IMR-90 (cell line): ENCODE results near the gene UBASH3A. TPM values are rescaled to one million over a fixed set of nuclear protein-coding genes. Genes with fewer than 3 reads are reported as not detected.

Experiments used
- ATAC-seq: fragments of 200-7000 bp; cut with Tn5 transposase; 2 replicates; pipeline ENCODE4 v1.9.1; 2020; ENCODE audit warnings: low read depth, mild to moderate bottlenecking, moderate library complexity
- BruUV-seq: library from RNA; stranded (reverse); fragments of 400-500 nt; replicated peaks from 2 replicates; lab custom pipeline; 2021; lab: Mats Ljungman, UMichigan
- CTCF ChIA-PET: fragments of 300-600 bp; formaldehyde crosslinking; extraction: SDS; loops from one replicate; lab custom pipeline; 2021; ENCODE audit warnings: antibody characterized with exemption; lab: Yijun Ruan, JAX
- POLR2A ChIA-PET: fragments of 300-600 bp; sonication (Branson Sonifier 250); formaldehyde crosslinking; loops from one replicate; lab custom pipeline; 2022; ENCODE audit warnings: antibody characterized with exemption; ENCODE audit not compliant: unreplicated experiment; lab: Charles Lee
- DNase-seq: peaks from one replicate; pipeline ENCODE4 v3.0.0; 2013
- H2AFZ ChIP-seq: replicated peaks from 2 replicates; pipeline ENCODE3; 2013; ENCODE audit warnings: low read length, mild to moderate bottlenecking; ENCODE audit not compliant: poor library complexity
- H2AK5ac ChIP-seq: 2 replicates; pipeline ENCODE4 v1.6.1; 2013; ENCODE audit warnings: low read depth, low read length, inconsistent platforms
- H2AK9ac ChIP-seq: replicated peaks from 2 replicates; pipeline ENCODE3; 2013; ENCODE audit warnings: mild to moderate bottlenecking, low read depth, low read length, moderate library complexity; ENCODE audit not compliant: poor library complexity
- H2BK120ac ChIP-seq: 2 replicates; pipeline ENCODE4 v1.6.1; 2013; ENCODE audit warnings: low read depth, low read length, inconsistent platforms
- H2BK15ac ChIP-seq: 3 replicates; pipeline ENCODE4 v1.6.1; 2013; ENCODE audit warnings: low read depth, low read length, inconsistent platforms
- H2BK20ac ChIP-seq: 2 replicates; pipeline ENCODE4 v1.6.1; 2013; ENCODE audit warnings: low read depth, mild to moderate bottlenecking, inconsistent platforms, low read length, moderate library complexity
- H2BK5ac ChIP-seq: 2 replicates; pipeline ENCODE4 v1.6.1; 2013; ENCODE audit warnings: mild to moderate bottlenecking, low read depth, low read length, inconsistent platforms; ENCODE audit not compliant: poor library complexity, severe bottlenecking
- H3K14ac ChIP-seq: replicated peaks from 2 replicates; pipeline ENCODE4 v1.6.1; 2013; ENCODE audit warnings: low read depth, low read length, inconsistent platforms
- H3K18ac ChIP-seq: 2 replicates; pipeline ENCODE4 v1.6.1; 2013; ENCODE audit warnings: low read depth, low read length, control low read depth
- H3K23ac ChIP-seq: 2 replicates; pipeline ENCODE4 v1.6.1; 2013; ENCODE audit warnings: low read depth, low read length, inconsistent platforms
- H3K27ac ChIP-seq: 2 replicates; pipeline ENCODE4 v1.5.1; 2013; ENCODE audit warnings: mild to moderate bottlenecking, control low read depth, low read length; ENCODE audit not compliant: insufficient read depth
- H3K27me3 ChIP-seq: 2 replicates; pipeline ENCODE4 v1.6.1; 2013; ENCODE audit warnings: low read length; ENCODE audit not compliant: control insufficient read depth, insufficient read depth
- H3K36me3 ChIP-seq: 2 replicates; pipeline ENCODE4 v1.6.1; 2013; ENCODE audit warnings: low read length, mixed read lengths; ENCODE audit not compliant: control insufficient read depth, insufficient read depth
- H3K4ac ChIP-seq: 2 replicates; pipeline ENCODE4 v1.6.1; 2013; ENCODE audit warnings: low read depth, low read length, inconsistent platforms
- H3K4me1 ChIP-seq: 2 replicates; pipeline ENCODE4 v1.6.1; 2013; ENCODE audit warnings: low read length, mixed read lengths; ENCODE audit not compliant: control insufficient read depth, insufficient read depth
- H3K4me2 ChIP-seq: 2 replicates; pipeline ENCODE4 v1.6.1; 2013; ENCODE audit warnings: low read depth, mild to moderate bottlenecking, control low read depth, low read length, moderate library complexity
- H3K4me3 ChIP-seq: 2 replicates; pipeline ENCODE4 v1.5.1; 2013; ENCODE audit warnings: low read depth, mild to moderate bottlenecking, control low read depth, low read length, moderate library complexity; ENCODE audit not compliant: insufficient read depth
- H3K56ac ChIP-seq: 2 replicates; pipeline ENCODE4 v1.6.1; 2013; ENCODE audit warnings: low read length, inconsistent platforms; ENCODE audit not compliant: insufficient read depth; ENCODE audit errors: extremely low read depth
- H3K79me1 ChIP-seq, 2 experiments: 2 replicates each; pipeline ENCODE4 v1.6.1; 2013; ENCODE audit warnings: low read length in 2 of 2, inconsistent platforms in 1 of 2, low read depth in 1 of 2
- H3K9ac ChIP-seq: 2 replicates; pipeline ENCODE4 v1.6.1; 2013; ENCODE audit warnings: low read depth, low read length, control low read depth
- H3K9me1 ChIP-seq: 2 replicates; pipeline ENCODE4 v1.6.1; 2013; ENCODE audit warnings: low read length, inconsistent platforms; ENCODE audit not compliant: insufficient read depth
- H3K9me3 ChIP-seq: 2 replicates; pipeline ENCODE4 v1.6.1; 2013; ENCODE audit warnings: low read length; ENCODE audit not compliant: control insufficient read depth, insufficient read depth
- H4K20me1 ChIP-seq: 2 replicates; pipeline ENCODE4 v1.6.1; 2013; ENCODE audit warnings: low read length, inconsistent platforms; ENCODE audit not compliant: insufficient read depth
- H4K5ac ChIP-seq: 2 replicates; pipeline ENCODE4 v1.6.1; 2013; ENCODE audit warnings: mild to moderate bottlenecking, low read depth, low read length, control low read depth
- H4K8ac ChIP-seq, 2 experiments: 2 replicates each; pipeline ENCODE4 v1.6.1; 2013; ENCODE audit warnings: low read depth in 2 of 2, low read length in 2 of 2, control low read depth in 1 of 2, inconsistent platforms in 1 of 2
- H4K91ac ChIP-seq: 2 replicates; pipeline ENCODE4 v1.6.1; 2013; ENCODE audit warnings: low read depth, low read length, inconsistent platforms; ENCODE audit not compliant: insufficient read depth
- BHLHE40 ChIP-seq: fragments of 150-350 bp; IDR thresholded peaks from 2 replicates; pipeline ENCODE4 v1.6.1; 2016; ENCODE audit warnings: mild to moderate bottlenecking, low read depth, low read length
- CEBPB ChIP-seq: IDR thresholded peaks from 2 replicates; pipeline ENCODE4 v1.6.1; 2012; ENCODE audit warnings: low read depth, low read length, improper control_type of control experiment
- CHD1 ChIP-seq: IDR thresholded peaks from 2 replicates; pipeline ENCODE4 v1.6.1; 2012; ENCODE audit warnings: low read depth, low read length, improper control_type of control experiment
- FOS ChIP-seq: fragments of 150-350 bp; IDR thresholded peaks from 2 replicates; pipeline ENCODE4 v1.6.1; 2016; ENCODE audit warnings: low read depth, low read length
- MAFK ChIP-seq: IDR thresholded peaks from 2 replicates; pipeline ENCODE4 v1.6.1; 2012; ENCODE audit warnings: low read depth, low read length, improper control_type of control experiment
- MAZ ChIP-seq: IDR thresholded peaks from 2 replicates; pipeline ENCODE4 v1.6.1; 2012; ENCODE audit warnings: low read depth, mild to moderate bottlenecking, low read length, improper control_type of control experiment, moderate library complexity, borderline replicate concordance
- MXI1 ChIP-seq: IDR thresholded peaks from 2 replicates; pipeline ENCODE4 v1.6.1; 2012; ENCODE audit warnings: low read depth, mild to moderate bottlenecking, low read length, moderate library complexity, borderline replicate concordance
- NFE2L2 ChIP-seq: fragments of 150-350 bp; IDR thresholded peaks from 2 replicates; pipeline ENCODE4 v1.6.1; 2016; ENCODE audit warnings: low read depth, mild to moderate bottlenecking, low read length
- POLR2A ChIP-seq: IDR thresholded peaks from 2 replicates; pipeline ENCODE4 v1.6.1; 2012; ENCODE audit warnings: mild to moderate bottlenecking, low read depth, low read length
- RAD21 ChIP-seq: IDR thresholded peaks from 2 replicates; pipeline ENCODE4 v1.6.1; 2012; ENCODE audit warnings: low read length, improper control_type of control experiment
- RCOR1 ChIP-seq: IDR thresholded peaks from 2 replicates; pipeline ENCODE4 v1.6.1; 2012; ENCODE audit warnings: mild to moderate bottlenecking, low read length, improper control_type of control experiment; ENCODE audit not compliant: insufficient replicate concordance
- RFX5 ChIP-seq: IDR thresholded peaks from 2 replicates; pipeline ENCODE4 v1.8.0; 2012; ENCODE audit warnings: low read depth, mild to moderate bottlenecking, low read length, moderate library complexity
- SMC3 ChIP-seq: fragments of 150-350 bp; IDR thresholded peaks from 2 replicates; pipeline ENCODE4 v1.6.1; 2016; ENCODE audit warnings: low read depth, mild to moderate bottlenecking, antibody characterized with exemption, low read length, moderate library complexity
- WGBS, 2 experiments: methylation state at CpG; one replicate each; pipeline versions ENCODE4 v1.1.5 to v1.1.7; 2013; ENCODE audit warnings: missing lambda C conversion rate in 2 of 2; ENCODE audit not compliant: insufficient read length in 1 of 2; ENCODE audit errors: extremely low coverage in 2 of 2; 5-methylcytosine and 5-hydroxymethylcytosine counted together
- dilution Hi-C: fragments of 300-500 bp; cut with HindIII; formaldehyde crosslinking; loops from one replicate; pipeline ENCODE4 v1.14.3; 2018; ENCODE audit warnings: low sequenced_read_pairs; ENCODE audit not compliant: unreplicated experiment
- in situ Hi-C: fragments of 300-500 bp; cut with MboI; formaldehyde crosslinking; loops from 3 replicates; pipeline ENCODE4 v1.14.3; 2019; ENCODE audit warnings: low sequenced_read_pairs, inconsistent platforms, mixed read lengths
- intact Hi-C: fragments of 100-400 bp; cut with micrococcal nuclease; formaldehyde crosslinking; loops from 2 replicates; pipeline ENCODE4 v1.10.0; 2022
- polyA plus RNA-seq, 3 experiments: library from polyadenylated mRNA; depleted of rRNA; stranded (reverse); fragments of >200 nt; gene quantifications; 2 replicates each; pipeline ENCODE4 v1.2.3, GENCODE V29; 2012; ENCODE audit warnings: low replicate concordance in 1 of 3
- total RNA-seq: library from RNA; depleted of rRNA; stranded (reverse); fragments of >200 nt; gene quantifications from 2 replicates; pipeline ENCODE4 v1.2.3, GENCODE V29; 2012
- TF ChIP-seq, protein P1 (sequence below): fragments of 150-350 bp; IDR thresholded peaks from 2 replicates; pipeline ENCODE4 v1.6.1; 2016; ENCODE audit warnings: low read depth, mild to moderate bottlenecking, low read length, moderate library complexity, borderline replicate concordance
- TF ChIP-seq, protein P2 (sequence below): fragments of 150-350 bp; IDR thresholded peaks from 2 replicates; pipeline ENCODE4 v1.6.1; 2017; ENCODE audit warnings: mild to moderate bottlenecking, antibody characterized with exemption, low read length, low read depth
- TF ChIP-seq, protein P3 (sequence below): conservative IDR thresholded peaks from 2 replicates; pipeline ENCODE4 v1.5.1; 2012; ENCODE audit warnings: mild to moderate bottlenecking, low read depth, low read length, improper control_type of control experiment

The UBASH3A gene
- total and polyA plus RNA-seq, 2 of the 4 experiments (the other 2 are of a cell fraction) = not detected

DNA sequence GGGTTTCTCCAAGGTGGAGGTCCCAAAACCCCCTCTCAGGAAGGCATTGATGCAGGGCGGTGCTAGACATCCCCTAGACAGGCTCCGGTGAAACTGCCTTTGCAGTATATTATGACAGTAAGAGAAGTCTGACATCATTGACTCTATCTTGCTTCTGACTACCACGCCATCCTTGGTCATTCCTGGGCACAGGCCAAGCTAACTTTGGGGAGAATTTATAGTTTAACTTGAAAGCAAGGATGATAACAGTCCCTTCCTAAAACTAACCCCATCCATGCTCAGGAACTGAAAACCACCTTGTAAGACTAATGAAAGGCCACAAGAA, 62.1 kb downstream of the UBASH3A start:
- Histone ChIP-seq H4K91ac (no peak overlapping the region), H2BK120ac (no peak overlapping the region), H3K56ac (no peak overlapping the region), H3K4me3 (no peak overlapping the region), H2AK5ac (no peak overlapping the region), H2AK9ac (peak overlapping the region; percentile 50), H3K4me2 (no peak overlapping the region), H2AFZ (no peak overlapping the region), H2BK20ac (no peak overlapping the region), H3K9me3 (no peaks in the 10 kb centered on the region), H3K18ac (no peak overlapping the region), H3K9ac (no peak overlapping the region), H3K27ac (no peak overlapping the region), H3K79me1 (no peaks in the 10 kb centered on the region), H2BK5ac (no peak overlapping the region), H3K4me1 (no peaks in the 10 kb centered on the region), H3K27me3 (peaks cover 4% of the 10 kb centered on the region), H4K5ac (no peak overlapping the region), H4K8ac (no peak overlapping the region), H3K14ac (no peak overlapping the region), H3K4ac (no peak overlapping the region), H2BK15ac (no peak overlapping the region), H3K23ac (no peak overlapping the region), H4K20me1 (no peaks in the 10 kb centered on the region), H3K9me1 (no peaks in the 10 kb centered on the region), H3K36me3 (no peaks in the 10 kb centered on the region)
- in situ Hi-C loops (no loop called here), dilution Hi-C loops (no loop called here), intact Hi-C loops (no loop called here)
- ChIA-PET CTCF (no interaction called here), POLR2A (no interaction called here)
- BruUV-seq = no TSS peak
- DNase-seq = no peak
- TF ChIP-seq, protein P1, sequence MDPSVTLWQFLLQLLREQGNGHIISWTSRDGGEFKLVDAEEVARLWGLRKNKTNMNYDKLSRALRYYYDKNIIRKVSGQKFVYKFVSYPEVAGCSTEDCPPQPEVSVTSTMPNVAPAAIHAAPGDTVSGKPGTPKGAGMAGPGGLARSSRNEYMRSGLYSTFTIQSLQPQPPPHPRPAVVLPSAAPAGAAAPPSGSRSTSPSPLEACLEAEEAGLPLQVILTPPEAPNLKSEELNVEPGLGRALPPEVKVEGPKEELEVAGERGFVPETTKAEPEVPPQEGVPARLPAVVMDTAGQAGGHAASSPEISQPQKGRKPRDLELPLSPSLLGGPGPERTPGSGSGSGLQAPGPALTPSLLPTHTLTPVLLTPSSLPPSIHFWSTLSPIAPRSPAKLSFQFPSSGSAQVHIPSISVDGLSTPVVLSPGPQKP = no peak
- TF ChIP-seq, protein P2, sequence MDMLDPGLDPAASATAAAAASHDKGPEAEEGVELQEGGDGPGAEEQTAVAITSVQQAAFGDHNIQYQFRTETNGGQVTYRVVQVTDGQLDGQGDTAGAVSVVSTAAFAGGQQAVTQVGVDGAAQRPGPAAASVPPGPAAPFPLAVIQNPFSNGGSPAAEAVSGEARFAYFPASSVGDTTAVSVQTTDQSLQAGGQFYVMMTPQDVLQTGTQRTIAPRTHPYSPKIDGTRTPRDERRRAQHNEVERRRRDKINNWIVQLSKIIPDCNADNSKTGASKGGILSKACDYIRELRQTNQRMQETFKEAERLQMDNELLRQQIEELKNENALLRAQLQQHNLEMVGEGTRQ = no peak
- TF ChIP-seq CHD1 = no peak
- no peak for TF ChIP-seq POLR2A
- TF ChIP-seq CEBPB = no peak
- no peak for TF ChIP-seq MXI1
- no peak for TF ChIP-seq SMC3
- no peak for TF ChIP-seq RCOR1
- TF ChIP-seq, protein P3, sequence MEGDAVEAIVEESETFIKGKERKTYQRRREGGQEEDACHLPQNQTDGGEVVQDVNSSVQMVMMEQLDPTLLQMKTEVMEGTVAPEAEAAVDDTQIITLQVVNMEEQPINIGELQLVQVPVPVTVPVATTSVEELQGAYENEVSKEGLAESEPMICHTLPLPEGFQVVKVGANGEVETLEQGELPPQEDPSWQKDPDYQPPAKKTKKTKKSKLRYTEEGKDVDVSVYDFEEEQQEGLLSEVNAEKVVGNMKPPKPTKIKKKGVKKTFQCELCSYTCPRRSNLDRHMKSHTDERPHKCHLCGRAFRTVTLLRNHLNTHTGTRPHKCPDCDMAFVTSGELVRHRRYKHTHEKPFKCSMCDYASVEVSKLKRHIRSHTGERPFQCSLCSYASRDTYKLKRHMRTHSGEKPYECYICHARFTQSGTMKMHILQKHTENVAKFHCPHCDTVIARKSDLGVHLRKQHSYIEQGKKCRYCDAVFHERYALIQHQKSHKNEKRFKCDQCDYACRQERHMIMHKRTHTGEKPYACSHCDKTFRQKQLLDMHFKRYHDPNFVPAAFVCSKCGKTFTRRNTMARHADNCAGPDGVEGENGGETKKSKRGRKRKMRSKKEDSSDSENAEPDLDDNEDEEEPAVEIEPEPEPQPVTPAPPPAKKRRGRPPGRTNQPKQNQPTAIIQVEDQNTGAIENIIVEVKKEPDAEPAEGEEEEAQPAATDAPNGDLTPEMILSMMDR = no peak
- no peak for TF ChIP-seq RFX5
- TF ChIP-seq FOS = no peak
- no peak for TF ChIP-seq MAZ
- no peak for TF ChIP-seq MAFK
- no peak for TF ChIP-seq NFE2L2
- TF ChIP-seq BHLHE40 = no peak
- TF ChIP-seq RAD21 = no peak
- no CpG with 5 or more reads among the region's 3 CpGs for WGBS, 2 experiments
- no peak for ATAC-seq
